HG02759 (cell line): ENCODE results near the gene UBE2H.
"Not testable (repeated sequence)": the region's sequence is repeated elsewhere in the genome, so short reads cannot be mapped to it uniquely, and the experiment has no call there.

Experiments
- ATAC-seq: cut with Tn5 transposase; IDR thresholded peaks from one replicate; pipeline ENCODE4 v1.9.1; 2021; ENCODE audit warnings: mild to moderate bottlenecking, moderate library complexity; ENCODE audit not compliant: unreplicated experiment

UBE2H gene

DNA sequence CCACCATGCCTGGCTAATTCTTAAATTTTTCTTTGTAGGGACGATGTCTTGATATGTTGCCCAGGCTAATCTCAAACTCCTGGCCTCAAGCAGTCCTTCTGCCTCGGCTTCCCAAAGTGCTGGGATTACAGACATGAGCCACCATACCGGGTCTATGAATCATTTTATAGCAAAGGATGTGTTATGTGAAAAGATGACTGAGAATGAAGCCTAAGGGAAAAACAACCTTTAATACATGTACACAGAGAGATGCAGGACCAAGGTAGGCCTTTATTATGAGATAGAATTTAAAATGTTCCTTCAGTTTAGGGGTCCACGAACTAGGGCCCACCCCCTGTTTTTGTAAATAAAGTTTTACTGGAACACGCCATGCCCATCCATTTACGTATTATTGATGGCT lies 41.0 kb downstream of the UBE2H start:
- no peak for ATAC-seq

DNA sequence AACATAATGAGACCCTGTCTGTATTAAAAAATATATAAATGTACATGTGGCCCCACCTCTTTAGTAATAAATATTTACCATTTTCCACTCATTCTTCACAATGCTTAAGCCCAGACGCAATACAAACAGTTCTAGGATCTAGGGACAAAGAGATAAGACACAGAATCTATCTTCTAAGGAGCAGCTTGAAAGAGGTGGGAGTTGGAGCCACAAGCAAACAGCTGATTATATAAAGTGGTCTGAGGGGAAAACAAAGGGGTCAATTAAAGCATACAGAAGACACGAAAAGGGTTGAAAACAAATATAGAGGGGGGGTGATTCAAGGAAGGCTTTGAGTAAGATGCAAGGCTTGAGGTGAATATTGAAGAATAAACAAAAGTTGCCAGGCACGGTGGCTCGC lies 43.1 kb downstream of the UBE2H start:
- ATAC-seq = no peak

DNA sequence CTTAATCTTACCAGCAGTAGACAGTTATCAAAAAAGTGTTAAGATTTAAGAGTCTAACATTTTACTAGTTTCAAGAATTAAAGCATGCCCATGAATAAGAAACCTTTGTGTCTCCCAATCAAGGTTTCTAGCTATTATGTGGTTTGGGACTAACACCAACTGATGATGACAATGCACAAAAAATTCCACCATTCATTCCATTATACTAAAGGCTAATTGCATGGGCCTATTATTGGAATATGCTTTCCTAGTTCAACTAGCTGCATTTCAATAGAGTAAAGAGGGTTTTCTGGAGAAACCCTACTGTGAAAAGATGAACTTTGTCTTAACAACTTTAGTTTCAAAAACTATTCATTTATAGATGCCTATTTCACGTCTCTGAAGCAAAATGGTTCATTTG lies 44.6 kb downstream of the UBE2H start:
- no peak for ATAC-seq

DNA sequence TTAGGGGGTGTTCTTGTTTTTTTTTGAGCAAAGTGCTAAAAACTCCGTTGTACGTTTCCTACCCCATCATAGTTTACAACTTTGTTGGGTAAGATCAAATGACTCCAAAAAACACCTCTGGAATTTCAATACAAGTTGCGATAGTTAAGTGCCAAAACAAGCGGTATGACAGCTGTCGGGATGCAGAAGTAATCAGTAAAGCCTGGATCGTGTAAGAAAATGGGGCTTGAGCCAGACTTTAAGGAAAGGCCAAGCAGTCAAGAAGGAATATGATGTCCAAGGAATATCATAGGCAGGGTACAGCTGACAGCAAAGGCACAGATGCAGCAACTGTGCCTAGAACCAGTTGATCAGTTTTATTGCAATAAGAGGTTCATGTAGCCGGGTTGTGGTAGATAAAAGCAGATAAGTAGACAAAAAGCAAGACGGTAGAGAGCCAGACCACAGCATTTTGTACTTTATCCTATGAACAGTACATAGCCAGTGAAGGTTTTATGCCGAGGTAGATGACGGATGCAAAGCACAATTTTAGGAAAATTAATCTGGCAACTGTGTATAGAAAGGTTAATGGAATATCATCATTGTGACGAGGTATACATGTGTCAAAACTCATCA lies 45.5 kb downstream of the UBE2H start:
- ATAC-seq = no peak

DNA sequence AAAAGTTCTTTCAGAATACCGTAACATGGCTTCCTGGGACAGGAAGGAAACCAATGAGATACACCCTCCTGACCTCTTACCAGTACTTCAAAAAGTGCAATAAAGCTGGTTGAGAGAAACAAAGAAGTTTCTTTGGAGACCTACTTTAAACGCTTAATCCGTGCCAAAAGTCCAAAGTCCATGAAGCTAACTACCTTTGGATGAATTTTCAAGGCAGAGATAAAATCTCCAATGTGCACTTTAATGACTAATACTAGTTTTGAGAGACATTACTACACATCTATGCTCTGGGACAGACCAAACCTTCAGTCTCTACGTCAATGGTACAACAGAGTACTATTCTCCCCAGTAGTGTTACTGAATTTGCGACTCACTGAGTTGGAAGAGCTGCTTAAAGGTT lies 46.1 kb downstream of the UBE2H start:
- ATAC-seq = no peak

DNA sequence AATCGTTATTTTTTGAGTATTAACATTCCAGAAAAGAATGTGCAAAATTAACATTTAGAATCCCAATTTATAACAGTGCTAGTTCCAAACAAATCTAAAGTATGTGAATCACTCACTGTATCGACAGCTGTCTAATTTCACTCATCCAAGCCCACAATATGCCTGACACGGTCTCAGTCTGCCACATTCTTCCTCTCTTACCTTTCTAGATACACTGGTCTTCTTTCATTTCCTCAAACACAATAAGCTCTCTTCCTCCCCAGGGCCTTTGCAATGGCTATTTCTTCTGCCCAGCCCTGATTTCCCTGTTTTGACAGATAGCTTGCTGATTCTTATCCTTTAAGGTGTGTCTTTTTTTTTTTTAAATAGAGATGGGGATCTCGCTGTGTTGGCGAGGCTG lies 48.8 kb downstream of the UBE2H start:
- ATAC-seq = peak; percentile 83

DNA sequence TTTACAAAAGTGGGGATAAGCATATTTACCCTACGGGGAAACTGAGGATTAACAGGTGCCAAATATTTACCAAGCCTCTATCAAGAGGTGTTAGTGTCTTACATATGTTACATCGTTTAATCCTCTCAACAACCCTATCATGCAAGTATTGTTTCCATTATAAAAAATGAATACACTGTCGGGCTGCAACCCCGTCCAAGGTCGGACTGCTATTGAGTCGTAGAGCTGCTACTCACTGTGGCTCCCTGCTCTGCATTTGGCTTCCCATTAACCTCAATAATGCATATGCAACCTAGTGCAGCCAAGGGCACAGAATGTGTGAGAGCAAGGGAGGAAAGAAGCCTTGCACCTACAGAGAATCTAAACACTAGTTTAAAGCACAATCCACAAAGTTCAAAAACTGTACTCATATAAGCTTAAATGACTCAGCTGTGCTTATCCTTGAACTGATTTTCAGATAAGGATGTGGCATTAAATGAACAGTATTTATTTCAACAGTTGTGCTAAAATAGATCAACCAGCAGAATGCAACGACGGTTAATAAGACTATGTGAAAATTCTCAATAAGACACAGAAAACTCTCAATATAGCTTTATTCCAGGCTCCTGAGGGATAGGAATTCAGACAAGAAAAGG lies 49.9 kb downstream of the UBE2H start:
- no peak for ATAC-seq

DNA sequence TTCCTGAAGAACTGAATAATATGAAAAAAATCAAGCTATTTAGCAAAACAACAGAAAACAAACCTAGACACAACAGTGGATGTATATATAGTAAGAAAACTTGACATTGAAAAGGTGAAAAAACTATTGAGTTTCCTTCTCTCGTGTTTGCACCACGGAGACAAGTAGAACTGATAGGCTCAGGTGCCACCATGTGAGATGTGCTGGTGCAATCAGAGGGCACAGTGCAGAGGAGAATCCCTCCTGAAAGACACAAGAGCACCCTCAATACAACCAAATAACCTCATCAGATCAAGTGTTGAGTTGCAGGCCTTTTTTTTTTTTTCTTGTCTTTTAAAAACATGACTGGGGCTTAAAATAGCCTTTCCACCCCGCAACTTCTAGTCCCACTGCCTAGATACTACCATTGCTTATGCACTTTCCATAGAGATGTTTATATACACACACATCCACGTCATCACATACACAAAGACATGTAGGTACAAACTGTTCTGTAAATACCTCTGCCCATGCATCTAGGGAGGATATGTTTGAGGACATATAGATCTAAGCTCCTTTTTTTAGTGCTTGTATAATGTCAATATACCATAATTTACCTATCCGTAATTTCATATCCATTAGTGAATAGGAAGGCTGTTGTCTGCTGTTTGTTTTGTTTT lies 54.1 kb downstream of the UBE2H start:
- no peak for ATAC-seq

DNA sequence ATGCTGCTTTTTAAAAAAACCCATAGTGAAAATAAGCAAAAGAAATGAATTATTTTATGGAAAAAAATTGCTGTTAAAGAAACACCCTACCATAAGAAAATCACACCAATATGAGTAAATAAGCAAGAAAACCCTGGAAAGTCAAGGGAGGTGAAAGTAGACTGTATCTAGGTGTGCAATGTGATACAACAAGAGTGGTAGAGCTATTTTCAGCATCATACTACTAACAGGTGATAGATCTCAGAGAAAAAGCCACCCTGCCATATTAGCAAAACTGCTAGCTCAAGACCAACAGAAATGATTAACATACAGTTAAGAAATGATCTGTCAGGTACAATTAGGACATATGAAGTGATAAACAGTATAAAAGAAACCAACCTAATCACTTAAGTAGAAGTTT lies 54.8 kb downstream of the UBE2H start:
- no peak for ATAC-seq

DNA sequence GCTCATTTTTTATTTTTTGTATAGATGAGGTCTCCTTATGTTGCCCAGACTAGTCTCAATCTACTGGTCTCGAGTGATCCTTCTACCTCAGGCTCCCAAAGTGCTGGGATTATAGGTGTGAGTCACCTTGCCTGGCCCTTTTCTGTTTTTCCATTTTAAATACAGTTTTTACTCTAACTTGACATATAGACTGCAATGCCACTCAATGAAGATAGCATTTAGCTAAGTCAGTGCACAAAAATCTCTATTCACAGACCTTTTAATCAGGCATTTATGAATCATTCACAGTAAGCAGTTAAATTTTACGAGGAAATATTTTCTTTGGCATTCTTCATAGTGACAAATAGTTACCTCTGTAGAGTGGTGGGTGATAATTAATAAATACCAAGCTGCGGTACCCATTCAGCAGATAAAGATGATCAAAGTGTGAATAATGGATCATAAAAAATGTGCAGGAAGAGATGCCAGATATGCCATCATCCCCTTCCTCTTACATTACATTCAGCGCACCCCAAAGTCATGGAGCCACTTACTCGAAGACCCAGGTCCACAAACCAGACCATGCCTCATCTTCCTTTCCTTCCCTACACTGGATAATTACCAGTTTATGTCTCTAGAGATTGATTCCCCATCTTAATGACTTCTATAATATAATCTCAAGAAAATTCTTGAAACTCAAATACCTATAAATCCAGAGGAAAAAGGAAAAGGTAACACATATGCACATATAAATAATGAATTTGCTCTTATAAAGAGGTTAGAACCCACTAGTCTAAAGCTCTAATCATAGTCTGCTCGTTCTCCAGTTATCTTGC lies 56.0 kb downstream of the UBE2H start:
- ATAC-seq = no peak

DNA sequence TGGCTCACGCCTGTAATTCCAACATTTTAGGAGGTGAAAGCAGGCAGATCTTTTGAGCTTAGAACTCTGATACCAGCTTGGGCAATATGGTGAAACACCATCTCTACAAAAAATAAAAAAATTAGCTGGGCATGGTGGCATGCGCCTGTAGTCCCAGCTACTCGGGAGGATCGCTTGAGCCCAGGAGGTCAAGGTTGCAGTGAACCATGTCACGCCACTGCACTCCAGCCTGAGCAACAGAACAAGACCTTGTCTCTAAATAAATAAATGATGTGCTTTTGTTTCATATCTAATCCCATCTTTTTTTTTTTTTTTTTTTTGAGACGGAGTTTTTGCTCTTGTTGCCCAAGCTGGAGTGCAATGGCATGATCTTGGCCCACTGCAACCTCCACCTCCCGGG lies 58.6 kb downstream of the UBE2H start:
- ATAC-seq = not testable (repeated sequence)

DNA sequence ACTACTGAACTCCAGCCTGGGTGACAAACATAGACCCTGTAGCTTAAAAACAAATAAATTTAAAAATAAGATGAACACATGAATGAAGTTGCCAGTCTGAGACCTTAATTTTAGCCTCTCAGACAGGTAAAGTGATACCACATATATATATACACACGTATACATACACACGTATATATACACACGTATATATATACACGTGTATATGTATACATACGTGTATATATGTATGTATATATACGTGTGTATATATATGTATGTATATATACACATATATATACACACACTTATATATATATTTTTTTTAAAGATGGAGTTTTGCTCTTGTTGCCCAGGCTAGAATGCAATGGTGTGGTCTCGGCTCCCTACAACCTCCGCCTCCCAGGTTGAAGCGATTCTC lies 62.7 kb downstream of the UBE2H start:
- ATAC-seq = no peak

DNA sequence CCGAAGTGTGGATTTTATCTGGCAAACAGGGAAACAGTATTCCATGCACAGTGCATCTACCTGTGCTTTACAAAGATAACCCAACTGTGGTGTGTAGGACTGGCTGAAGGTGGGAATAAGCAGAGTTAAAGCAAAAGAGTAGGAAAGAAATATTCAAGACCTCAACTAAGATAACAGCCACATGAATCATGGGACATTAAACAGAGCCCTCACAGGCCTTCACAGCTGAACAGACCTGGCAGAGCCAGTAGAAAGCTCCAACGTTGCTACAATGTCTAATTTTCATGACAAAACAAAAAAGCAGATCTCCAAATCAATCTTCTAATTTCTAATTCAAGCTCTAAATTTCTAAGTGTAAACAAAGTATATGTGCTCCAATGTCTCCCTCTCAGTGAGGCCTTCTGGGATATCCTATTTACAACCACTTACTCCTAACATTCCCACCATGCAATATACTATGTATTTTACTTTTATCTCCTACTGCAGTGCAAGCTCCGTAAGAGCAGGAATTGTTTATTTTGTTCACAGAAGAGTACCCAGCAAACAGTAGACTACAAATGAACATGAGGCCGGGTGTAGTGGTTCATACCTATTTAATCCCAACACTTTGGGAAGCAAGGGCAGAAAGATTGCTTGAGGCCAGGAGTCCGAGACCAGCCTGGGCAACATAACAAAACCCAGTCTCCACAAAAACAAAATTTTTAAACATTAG lies 63.5 kb downstream of the UBE2H start:
- ATAC-seq = no peak

DNA sequence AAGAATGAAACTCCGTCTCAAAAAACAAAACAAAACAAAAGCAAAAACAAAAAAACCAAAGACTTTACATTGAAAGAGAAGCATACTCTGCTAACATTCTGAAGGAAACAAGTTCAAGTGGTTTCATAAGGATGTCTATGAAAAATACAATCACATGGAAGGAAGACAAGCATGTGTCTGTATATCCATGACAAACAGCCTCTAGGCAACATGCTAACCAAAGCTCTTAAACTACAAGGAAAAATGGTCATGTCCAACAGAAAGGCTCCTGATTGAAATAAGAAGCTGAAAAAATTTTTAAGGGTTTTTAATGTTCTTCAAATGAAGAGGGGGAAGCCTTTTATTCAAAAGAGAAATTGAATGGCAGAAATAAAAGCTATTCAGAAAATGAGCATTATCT lies 64.9 kb downstream of the UBE2H start:
- no peak for ATAC-seq

DNA sequence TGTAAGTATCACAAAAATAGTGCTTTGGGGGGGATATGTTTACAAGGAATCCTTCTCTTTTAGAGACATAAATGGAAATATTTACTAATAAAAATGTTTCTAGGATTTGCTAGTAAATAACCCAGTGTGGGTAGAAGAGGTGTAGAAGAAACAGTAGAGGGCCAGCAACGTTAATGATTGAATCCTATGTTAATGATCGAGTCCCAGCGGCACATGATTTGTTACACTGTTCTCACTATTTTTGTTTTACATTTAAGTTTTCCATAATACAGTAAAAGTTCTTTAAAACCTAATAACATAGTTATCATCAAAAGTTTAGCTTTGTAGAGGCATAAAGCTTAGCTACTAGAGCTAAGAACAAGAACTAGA lies 66.0 kb downstream of the UBE2H start:
- ATAC-seq = no peak

DNA sequence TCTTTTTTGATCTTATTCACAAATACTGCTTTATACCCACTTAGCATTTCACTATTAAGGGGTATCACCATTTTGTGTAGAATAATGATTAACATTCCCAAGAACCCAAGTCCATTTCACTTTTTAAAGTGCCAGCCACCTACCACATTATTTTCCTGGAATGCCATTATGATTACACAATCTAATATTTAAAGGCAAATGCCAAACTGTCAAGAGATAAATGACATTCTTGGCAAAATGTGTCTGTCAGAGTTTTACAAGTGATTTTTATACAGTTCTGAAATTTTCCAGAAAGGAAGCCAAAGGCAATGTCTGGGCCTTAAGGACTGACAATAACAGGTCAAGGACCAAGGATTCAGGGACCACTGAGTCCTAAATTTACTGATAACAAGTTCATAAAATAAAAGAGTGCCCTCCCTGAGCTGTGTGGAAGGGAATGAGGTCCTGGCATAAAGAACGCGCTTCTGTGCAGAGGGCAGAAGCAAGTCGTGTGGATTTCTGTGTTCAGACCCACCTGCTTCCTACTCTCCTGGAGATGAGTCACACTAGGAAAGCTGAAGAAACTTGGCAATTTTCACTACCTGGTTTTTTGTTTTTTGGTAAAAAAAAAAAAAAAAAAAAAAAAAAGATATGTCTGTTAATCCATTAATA lies 66.5 kb downstream of the UBE2H start:
- no peak for ATAC-seq

DNA sequence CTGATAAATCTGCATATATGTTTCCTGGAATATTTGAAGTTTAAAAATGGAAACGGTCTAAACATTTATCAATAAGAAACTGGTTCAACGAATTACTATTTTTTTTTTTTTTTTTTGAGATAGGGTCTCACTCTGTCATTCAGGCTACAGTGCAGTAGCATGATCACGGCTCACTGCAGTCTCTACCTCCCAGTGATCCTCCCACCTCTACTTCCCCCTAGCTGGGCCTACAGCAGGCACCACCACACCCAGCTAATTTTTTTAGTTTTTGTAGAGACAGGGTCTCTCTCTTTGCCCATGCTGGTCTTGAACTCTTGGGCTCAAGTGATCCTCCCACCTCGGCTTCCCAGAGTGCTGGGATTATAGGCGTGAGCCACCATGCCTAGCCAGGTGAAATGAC lies 68.3 kb downstream of the UBE2H start:
- ATAC-seq = no peak

DNA sequence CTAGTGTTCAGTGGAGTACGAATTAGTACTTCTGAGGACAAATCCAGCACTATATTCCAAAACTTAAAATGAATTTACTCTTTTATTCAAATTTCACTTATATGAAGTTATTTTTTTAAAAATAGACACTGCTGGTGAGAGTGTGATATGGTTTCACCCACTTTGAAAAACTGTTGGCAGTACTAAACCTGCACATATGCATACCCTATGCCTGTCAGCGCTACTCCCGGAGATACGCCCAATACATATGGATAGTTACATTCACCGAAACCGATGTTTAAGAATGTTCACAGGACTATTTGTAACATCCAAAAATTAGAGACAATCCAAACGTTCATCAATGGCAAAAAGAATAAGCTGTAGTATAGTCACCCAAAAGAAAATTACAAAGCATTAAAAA lies 69.6 kb downstream of the UBE2H start:
- ATAC-seq = no peak

DNA sequence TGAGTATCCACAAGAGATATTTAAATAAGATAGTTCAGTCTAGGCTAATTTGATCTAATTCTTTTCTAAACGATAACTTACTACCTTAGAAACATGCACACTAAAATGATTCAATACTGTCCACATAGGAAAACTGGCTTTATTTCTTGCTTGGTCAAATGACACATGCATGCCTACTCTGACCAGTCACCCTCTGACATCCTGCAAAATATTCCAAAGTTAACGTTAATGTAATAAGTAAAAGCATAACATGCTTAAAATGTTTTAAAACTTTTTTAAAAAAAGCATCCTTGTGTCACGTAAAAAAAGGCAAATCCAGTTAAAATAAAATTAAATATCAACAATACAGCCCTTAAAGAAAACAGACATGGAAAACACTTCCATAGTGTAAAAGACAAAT lies 70.2 kb downstream of the UBE2H start:
- no peak for ATAC-seq

DNA sequence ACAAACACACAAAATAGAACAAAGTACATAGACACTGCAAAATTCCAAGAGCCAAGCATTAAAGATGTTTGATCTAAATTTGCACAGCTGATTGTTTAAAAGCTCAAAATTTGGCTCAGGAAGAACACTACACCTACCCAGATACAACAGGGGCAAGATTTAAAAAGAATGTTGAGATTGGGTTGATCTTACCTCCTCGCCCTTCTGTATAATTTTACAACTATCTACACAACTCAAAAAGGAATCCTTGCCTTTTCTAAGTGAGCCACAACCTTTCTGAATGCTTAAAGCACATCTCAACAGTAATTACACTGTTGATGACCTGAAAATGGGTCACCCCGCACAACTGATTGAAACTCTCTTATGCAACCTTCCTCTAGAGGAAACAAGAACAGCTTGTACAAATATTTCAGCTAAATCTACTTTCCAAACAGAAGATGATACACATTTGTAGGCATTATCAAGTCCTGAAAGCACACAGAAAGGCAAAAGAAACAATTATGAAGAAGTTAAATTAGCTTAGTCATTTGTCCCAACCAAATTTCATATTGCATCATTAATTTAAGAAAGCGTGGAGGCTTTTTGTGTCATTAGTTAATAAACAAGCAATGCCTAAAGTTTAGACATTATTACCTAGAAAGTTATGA lies 75.5 kb downstream of the UBE2H start:
- ATAC-seq = no peak
